Measurements from ENCODE around the gene MACROD2.

MACROD2 gene

DNA sequence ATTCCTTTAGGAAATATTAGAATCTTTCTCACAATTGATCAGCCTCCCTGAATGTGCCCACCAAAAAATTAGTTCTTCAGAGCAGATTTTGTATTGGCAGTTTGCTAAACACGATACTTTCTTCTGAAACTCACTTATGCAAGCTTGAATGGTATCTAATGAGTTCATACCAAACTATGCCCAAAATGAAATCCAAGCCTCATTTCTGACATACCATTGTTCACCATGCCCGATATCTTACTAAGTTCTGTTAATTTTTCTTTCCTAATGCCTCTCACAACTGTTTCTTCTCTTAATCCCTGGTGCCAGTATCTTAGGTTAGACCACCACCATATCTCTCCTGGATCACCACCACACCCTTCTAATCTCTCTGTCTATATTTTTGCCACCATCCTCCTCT is 1822.0 kb downstream of the MACROD2 start:
- DNase-seq, result no peak

DNA sequence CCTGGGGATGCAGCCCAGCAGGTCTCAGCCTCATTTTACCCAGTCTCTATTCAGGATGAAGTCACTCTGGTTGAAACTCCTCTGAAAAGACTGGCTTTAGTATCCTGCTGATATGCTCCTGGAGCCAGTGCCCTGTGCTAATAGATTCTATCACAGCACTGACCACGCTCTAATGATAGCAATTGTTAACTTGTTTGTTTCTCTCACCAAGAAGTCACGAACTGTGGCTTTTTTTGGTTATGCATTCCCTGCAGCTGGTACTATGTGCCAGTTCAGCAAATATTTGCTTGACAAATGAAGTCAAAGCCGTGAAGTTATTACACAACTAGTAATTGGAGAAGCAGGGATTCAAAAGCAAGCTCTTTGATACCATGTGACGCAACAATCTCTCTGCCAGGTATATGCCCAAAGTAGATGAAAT is 1823.3 kb downstream of the MACROD2 start:
- peak; percentile 66 to 89 for DNase-seq

GRCh38 chr20:15823718-15824117 is 1828.4 kb downstream of the MACROD2 start:
- DNase-seq, result no peak

DNA sequence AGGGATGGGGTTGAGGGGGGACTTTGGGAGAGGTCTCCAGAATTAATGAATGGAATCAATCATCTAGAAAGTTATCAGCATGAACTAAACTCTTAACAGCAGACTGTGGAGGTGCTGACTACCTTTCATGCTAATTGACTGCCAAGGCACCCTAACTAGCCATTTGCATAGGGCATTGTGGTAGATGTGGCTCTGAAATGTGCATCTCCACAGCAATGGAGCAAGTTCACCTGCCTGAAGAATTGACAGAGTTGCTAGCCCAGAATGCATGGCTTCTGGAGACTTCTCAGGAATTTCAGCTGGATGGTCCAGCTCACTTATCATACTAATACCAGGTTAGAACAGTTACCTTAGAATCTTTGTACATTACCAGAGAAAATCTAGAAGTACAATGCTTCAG is 1832.3 kb downstream of the MACROD2 start:
- no peak for DNase-seq

- DNase-seq, result no peak
These were observed 1835.9 kb downstream of the MACROD2 start for GRCh38 chr20:15831201-15831600.

GRCh38 chr20:15832512-15832911 is 1837.2 kb downstream of the MACROD2 start:
- DNase-seq, result no peak

- DNase-seq, result peak in 1 of 2 experiments; percentile 43
These were observed 1839.5 kb downstream of the MACROD2 start for GRCh38 chr20:15834857-15835256.

DNA sequence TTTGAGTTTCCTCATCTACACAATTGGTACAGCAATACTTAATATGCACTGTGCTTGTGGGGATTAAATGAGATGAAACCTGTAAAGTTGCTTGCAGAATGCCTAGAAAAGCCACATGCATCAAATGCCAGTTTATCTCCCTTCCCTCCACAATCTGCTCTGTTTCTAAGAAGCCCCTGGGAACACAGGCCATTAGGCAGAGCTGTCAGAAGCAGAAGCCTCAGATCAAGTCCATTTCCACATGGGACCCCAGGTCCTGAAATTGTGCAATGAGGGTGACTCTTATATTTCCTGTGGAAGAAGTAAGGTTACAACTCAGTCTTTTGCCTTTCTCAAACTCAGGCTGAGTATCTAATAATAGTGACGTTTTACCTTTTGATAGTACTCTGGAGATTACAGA is 1840.5 kb downstream of the MACROD2 start:
- no peak for DNase-seq

- no peak for DNase-seq
These were observed 1841.3 kb downstream of the MACROD2 start for GRCh38 chr20:15836634-15837033.

DNA sequence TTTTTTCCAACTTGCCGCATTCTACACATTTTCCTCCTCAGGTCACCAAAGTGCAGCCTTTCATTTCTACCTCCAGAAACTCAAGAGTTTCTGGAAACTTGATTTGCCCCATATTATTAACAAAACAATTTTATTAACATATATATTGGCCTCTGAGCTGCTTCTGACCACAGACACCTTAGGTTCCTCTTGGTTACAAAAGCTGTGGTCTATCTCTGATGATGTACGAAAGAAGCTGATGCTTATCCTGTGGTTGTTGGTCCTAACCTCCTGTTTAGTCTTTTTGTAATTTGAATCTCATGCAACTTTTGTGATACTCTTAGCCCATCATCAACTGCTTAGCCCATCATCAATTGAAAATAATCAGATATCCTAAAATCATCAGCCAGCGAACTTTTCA is 1842.2 kb downstream of the MACROD2 start:
- DNase-seq, result no peak

GRCh38 chr20:15838466-15838865 is 1843.2 kb downstream of the MACROD2 start:
- DNase-seq, result no peak

- no peak for DNase-seq
These were observed 1845.5 kb downstream of the MACROD2 start for GRCh38 chr20:15840636-15841301.

GRCh38 chr20:15842872-15843271 is 1847.6 kb downstream of the MACROD2 start:
- DNase-seq, result no peak

GRCh38 chr20:15843777-15844176 is 1848.5 kb downstream of the MACROD2 start:
- DNase-seq, result no peak

DNA sequence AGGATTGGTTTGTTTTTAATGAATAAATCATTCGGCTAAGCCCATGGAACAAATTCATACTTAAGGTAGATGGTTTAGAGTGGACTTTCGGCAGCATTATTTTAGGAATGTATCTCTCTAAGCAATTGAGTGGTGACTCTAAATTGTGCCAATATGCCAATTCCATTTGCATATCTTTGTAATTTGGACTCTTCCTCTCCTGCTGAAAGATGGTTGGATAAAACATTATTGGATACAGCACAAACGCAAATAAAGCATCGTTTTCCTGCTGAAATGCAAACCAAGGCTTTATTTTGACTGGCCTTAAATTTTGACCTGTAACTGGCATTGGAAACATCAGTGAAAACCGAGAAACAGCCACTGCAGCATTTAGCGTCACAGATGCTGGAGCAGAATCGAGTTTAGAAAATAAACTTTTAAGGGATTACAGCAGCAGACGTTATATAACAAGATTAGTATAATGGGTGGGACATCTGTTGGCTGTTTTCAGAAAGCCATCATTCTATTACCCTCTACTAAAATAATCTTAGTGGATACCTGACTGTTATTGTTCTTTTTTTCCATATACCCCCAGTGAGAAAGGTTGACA is 1852.0 kb downstream of the MACROD2 start:
- DNase-seq, result no peak

- DNase-seq, result no peak
These were observed 1852.8 kb downstream of the MACROD2 start for GRCh38 chr20:15848126-15848525.

GRCh38 chr20:15848995-15849610 is 1853.8 kb downstream of the MACROD2 start:
- DNase-seq, result no peak

DNA sequence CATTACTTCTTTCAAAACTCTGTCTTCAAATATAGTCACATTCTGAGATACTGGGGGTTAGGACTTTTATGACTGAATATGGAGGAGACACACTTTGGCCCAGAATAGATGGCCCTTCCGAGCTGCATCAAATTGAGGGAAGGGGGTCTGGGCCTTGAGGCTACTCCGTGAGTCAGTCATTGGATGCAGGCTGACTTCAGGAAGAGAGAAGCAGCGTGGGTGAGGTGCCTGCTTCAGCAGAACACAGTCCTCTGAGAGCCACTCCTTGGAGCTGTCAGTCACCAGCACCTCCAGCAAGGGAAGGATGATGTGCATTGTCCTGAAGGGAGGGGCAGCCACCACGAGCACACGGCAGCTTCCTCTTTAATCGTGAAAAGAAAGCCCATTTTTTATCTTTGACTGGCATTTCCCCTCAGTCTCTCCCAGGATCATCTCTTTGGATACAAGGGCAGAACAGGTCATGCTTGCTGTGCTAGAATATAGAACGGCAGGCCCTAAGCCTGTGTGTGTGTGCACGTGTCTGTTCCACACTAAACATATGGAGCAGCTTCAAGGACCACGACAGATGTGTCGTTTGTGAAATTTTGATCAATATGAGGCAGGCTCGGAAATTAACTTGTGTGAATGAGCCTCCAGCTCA is 1856.4 kb downstream of the MACROD2 start:
- DNase-seq, result no peak

DNA sequence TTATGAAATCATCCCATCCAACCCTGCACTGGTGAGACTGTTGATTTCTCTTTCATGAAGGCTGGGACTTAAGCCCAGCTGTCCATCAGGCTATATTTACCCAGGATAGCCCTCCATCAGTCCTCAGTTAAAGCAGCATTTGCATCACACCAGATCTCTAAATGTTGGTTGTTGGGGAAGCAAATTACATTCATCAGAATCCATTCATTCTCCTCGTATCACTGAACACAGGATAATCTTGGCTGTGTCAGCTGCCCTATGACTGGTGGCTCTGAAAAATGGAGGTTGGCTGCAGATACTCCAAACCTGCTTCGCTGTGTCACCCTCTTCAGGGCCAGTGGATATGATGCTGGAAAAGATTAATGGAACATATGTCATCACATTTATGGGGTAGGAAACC is 1859.6 kb downstream of the MACROD2 start:
- DNase-seq, result no peak

DNA sequence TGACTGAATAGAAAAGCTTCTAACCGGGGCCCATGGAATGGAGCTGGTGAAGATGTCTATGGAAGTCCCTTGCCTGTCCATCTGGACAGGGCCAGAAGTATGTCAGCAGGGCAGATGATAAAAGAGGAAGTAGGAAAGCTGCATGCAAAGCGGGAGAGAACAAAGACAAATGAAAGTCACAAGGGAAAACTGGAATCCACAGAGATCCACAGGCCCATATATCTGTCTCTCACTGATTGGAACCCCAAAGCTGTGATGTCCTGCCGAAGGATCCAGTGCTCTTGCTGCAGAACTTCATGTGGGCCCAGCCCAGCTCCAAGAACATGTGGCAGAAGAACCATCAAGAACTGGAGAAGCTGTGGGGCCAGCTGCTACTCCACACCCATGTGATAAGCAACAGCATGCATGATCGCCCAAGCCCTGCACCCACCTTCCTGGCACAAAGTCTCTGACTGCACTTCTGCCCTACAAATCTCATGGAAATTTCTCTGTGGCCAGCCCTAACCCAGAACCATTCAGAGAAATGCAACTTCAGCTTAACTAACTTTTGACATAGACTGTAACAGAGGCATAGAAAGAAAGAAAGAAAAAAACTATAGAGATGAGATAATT is 1862.0 kb downstream of the MACROD2 start:
- DNase-seq, result no peak

DNA sequence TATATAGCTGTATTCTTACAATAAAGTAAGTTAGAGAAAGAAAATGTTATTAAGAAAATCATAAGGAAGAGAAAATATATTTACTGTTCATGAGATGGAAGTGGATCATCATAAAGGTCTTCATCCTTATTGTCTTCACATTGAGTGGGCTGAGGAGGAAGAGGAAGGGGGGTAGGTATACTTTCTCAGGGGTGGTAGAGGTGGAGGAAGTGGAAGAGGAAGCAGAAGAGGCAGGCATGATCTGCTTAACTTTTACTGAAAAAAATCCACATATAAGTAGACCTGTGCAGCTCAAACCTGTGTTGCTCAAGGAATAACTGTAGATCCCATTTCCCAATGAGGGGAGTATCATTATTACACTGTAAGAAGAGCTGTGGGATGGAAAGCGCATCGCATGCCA is 1863.7 kb downstream of the MACROD2 start:
- DNase-seq, result no peak

DNA sequence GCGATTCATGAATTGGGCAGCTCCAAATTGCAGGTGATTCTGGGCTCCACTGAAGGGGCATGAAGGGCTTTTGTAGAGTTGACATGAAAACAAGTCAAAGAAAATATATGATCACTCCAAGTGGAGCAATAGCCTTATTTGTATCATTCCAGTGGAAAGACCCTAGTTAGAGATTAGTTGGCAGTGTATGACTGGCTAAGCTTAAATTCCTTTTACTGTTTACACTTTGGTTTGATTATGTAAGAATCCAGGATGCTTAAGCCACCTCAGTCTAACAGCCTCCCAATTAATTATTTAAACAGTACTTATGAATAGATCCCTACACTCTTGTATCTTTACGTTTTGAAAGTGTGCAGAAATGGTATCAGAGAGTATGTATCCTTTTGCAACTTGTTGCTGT is 1865.5 kb downstream of the MACROD2 start:
- DNase-seq, result no peak

DNA sequence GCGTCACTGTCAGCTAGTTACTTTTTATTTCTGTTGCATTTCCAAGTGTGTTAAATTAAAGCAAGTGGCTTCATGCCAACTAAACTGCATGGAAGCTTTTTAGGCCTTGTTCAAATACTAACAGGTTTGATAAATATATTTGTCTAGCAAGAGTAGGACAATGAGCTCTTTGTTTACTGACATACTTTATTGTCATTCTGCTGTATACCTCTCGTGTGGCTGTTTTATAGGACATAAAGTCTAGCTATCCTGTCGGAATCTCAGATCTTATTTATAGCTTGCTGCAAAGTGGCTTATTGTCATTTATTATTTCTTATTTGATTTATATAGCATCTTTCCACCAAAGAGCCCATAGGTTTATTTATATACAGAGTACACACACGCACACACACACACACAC is 1866.9 kb downstream of the MACROD2 start:
- DNase-seq, result peak in 1 of 2 experiments; percentile 51

DNA sequence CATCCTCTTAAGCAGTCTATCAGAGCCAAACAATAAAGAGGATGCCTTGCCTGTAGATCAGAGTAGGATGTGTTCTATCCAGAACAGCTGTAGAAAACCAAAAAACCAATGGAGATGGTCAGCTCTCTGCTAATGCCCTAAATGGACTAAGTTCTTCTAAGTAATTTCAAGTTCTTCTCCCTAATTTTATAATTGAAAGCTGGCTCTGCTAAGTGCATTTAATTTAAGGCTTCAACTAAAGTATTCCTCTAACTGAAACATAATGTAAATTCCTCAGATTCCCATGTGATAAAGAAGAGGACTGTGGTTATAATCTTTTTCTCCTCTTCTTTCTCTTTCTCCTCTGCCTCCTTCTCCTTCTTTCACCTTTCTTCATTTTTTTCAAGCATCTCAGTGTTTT is 1868.4 kb downstream of the MACROD2 start:
- DNase-seq, result no peak
